GM10248 (cell line): ENCODE measurements around the gene GSE1.

Experiments used
- CTCF ChIA-PET: fragments of 300-600 bp; sonication (Branson Sonifier 250); formaldehyde crosslinking; extraction: SDS; loops from one replicate; lab custom pipeline; 2021; ENCODE audit warnings: antibody characterized with exemption; lab: Yijun Ruan, JAX
- POLR2A ChIA-PET: fragments of 350-650 bp; sonication (Branson Sonifier 250); formaldehyde crosslinking; extraction: SDS; loops from one replicate; lab custom pipeline; 2020; ENCODE audit warnings: antibody characterized with exemption; lab: Yijun Ruan, JAX
- DNase-seq: peaks from one replicate; pipeline ENCODE4 v3.0.0; 2012; ENCODE audit errors: extremely low spot score
- TF ChIP-seq, protein P1 (sequence below): IDR thresholded peaks from 2 replicates; pipeline ENCODE4 v1.5.1; 2012; ENCODE audit warnings: mild to moderate bottlenecking, low read depth; ENCODE audit errors: extremely low read depth, missing control alignments, control extremely low read depth

The GSE1 gene

DNA sequence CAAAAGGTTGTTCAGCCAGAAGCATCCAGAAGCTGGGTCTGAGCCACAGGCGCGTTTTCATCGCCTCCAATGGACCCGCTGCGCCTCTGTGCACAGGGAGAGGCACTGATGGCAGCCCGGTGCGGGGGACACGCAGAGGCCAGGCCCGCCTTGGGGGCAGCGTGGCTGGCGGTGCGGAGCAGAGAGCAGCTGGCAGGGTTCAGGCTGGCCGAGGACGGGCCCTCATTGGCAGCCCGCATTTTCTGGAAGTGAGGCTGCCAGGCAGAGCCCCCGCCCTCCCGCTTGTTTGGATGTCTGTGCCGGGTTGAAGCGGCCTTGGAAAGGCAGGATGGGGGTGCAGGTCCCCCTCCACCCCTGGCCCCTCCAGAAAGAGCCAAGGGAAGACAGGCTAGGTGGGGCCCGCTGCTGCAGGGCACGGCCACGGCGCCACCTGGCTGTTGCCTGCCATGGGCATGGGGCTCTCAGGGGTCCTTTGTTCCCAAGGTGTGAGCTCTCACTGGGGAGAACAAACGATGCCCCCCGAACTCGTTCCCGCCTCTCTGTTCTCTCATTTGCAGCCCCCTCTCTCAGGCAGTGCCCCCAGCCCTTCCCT is 18.8 kb downstream of the GSE1 start:
- TF ChIP-seq, protein P1, sequence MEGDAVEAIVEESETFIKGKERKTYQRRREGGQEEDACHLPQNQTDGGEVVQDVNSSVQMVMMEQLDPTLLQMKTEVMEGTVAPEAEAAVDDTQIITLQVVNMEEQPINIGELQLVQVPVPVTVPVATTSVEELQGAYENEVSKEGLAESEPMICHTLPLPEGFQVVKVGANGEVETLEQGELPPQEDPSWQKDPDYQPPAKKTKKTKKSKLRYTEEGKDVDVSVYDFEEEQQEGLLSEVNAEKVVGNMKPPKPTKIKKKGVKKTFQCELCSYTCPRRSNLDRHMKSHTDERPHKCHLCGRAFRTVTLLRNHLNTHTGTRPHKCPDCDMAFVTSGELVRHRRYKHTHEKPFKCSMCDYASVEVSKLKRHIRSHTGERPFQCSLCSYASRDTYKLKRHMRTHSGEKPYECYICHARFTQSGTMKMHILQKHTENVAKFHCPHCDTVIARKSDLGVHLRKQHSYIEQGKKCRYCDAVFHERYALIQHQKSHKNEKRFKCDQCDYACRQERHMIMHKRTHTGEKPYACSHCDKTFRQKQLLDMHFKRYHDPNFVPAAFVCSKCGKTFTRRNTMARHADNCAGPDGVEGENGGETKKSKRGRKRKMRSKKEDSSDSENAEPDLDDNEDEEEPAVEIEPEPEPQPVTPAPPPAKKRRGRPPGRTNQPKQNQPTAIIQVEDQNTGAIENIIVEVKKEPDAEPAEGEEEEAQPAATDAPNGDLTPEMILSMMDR = no peak
- POLR2A ChIA-PET = no interaction called here
- DNase-seq = no peak
- CTCF ChIA-PET = no interaction called here

DNA sequence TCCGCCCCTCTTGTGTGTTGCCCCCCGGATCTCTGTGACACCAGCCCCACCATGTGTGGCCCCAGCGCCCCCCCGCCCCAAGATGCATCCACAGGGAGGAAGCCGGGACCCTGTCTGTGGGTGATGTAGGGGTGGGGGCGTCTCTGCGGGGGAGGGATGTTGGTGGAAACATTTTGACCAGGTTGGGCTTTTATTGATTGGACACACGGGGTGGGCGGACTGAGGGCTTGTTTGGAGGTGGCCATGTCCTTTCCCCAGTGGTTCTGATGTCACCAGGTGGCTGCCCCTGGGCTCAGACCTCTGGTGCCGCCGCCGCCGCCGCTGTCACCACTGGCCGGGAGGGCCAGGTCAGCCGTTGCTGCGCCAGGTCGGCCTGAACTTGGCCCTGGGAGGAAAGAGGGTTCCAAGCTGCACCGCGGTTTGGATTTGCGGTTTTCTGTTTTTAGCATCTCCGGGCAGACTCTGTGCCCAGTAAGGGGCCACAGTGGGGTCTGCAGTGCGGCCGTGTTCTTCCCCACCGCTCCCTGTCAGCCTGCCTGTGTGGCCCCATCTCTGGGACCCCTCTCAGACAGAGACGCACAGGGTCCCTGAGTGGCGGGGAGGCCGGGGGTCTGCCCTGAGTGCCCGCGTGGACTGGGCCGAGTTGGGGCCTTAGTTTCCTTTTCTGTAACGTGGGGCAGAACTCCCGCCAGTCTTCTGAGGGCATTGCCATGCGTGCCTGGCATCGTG is 19.8 kb downstream of the GSE1 start:
- ChIA-PET POLR2A (no interaction called here), CTCF (no interaction called here)
- TF ChIP-seq, protein P1 = no peak
- DNase-seq = no peak

DNA sequence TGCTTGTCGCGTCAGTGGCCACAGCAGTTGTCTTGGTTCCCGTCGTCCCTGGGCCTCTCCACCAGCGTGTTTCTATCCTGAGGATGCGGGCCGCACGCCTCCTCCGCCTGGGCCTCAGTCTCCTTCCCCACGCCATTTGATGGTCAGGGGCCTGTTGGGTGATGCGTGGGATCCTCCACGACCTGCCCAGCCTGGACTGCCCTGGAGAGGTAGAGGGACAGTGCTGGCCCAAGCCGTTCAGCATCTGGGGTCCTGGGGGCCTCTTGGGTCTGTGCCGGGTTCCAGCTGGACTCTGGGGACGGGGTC is 20.3 kb downstream of the GSE1 start:
- CTCF ChIA-PET = no interaction called here
- TF ChIP-seq, protein P1 = no peak

DNA sequence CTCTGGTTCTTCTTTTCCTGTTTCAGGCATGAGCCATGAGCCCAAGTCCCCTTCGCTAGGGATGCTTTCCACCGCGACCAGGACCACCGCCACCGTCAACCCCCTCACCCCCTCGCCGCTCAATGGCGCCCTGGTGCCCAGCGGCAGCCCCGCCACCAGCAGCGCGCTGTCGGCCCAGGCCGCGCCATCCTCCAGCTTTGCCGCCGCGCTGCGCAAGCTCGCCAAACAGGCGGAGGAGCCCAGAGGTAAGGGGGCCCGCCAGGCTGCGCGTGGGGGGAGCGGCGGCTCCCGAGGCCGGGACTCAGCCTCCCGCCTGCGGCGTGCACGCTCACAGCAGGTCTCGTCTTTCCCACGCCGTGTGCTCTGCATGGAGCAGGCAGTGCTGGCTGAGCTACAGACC is 20.8 kb downstream of the GSE1 start:
- TF ChIP-seq, protein P1 = no peak
- POLR2A ChIA-PET = no interaction called here
- DNase-seq = no peak
- CTCF ChIA-PET = no interaction called here

More for the DNA sequence above, 20.3 kb downstream of the GSE1 start:
- POLR2A ChIA-PET = no interaction called here
- DNase-seq = no peak

DNA sequence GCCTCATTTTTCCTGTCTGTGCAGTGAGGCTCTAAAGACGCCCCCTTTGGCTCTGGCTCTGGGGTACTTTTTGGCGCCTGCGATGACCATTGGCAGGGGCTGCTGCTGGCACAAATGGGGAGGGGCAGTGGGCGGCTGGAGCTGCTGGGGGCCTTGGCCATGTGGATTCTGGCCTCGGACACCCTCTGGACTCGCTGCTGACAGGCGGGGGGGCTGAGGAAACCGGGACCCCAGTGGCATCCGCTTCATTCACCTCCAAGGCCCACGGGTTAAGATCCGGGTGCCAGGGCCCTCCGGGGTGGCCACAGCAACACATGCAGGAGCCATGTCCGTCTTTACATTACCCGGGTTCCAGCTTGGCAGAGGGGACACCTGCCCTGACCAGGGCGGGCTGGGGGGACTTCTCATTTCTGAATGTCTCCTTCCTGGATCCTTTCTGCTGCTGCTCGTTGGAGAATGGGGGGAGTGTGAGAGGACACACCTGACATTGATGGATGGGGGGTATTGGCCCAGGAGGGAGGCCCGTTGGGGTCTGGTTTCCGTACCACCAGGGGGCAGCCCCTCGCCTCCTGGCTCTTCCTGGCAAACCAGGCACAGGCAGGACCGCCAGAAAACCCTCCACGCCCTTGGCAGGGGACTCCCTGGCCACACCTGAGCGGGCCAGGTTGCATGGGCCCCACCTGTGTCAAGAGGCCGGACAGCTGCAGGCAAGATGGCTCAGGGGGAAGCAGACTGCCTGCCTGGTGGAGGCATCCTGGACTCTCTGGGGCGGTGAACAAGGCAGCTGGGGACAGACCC is 21.8 kb downstream of the GSE1 start:
- DNase-seq = no peak
- TF ChIP-seq, protein P1 = no peak
- ChIA-PET CTCF (interaction anchor here (0.9 to 1.2 kb wide), 2 partner anchors 19 to 25 kb away, joined by 5 read pairs; no protein-coding TSS in a partner anchor), POLR2A (no interaction called here)

DNA sequence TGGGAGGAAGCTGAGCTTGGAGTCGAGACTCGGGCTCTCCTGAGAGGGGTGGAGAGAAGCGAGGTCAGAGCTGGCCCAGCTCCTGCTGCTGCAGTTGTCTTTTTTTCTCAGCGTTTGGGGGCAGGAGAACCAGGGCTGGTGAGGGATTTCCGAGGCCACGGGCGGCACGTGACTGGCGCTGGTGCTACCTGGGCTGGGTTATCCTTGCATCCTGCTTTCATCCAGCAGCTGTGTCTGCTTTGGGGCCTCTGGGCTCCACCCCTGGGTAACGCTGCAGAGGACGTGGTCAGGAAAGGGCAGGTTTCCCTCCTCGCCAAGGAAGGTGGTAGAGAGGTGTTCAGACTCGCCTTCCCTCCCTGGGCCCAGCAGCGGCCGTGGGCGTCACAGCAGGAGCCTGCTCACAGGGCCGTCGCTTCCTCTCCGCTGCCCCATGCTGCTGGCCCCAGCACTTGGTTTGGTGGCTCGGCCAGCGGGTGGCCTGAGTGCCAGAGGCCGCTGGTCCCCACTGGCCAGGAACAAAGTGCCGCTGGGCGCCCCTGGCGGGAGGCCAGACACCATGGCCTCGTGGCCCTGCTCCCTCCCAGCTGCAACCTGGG is 22.5 kb downstream of the GSE1 start:
- ChIA-PET POLR2A (no interaction called here), CTCF (interaction anchor here (0.9 to 2.6 kb wide), 3 partner anchors 19 to 24 kb away, joined by 5 to 12 read pairs (median 5); no protein-coding TSS in a partner anchor)
- no peak for DNase-seq
- TF ChIP-seq, protein P1 = no peak
